PC-9 (cell line): ENCODE data around the gene RASAL2.

Experiments used
- EZH2 ChIP-seq: fragments of 200-600 bp; sonication (generic); IDR thresholded peaks from 2 replicates; pipeline ENCODE4 v1.8.0; 2017; ENCODE audit warnings: antibody characterized with exemption, low read depth
- TF ChIP-seq, protein P1 (sequence below): fragments of 200-600 bp; sonication (generic); conservative IDR thresholded peaks from 2 replicates; pipeline ENCODE4 v1.6.1; 2017; ENCODE audit warnings: mixed run types, antibody characterized with exemption, mild to moderate bottlenecking, moderate library complexity

DNA sequence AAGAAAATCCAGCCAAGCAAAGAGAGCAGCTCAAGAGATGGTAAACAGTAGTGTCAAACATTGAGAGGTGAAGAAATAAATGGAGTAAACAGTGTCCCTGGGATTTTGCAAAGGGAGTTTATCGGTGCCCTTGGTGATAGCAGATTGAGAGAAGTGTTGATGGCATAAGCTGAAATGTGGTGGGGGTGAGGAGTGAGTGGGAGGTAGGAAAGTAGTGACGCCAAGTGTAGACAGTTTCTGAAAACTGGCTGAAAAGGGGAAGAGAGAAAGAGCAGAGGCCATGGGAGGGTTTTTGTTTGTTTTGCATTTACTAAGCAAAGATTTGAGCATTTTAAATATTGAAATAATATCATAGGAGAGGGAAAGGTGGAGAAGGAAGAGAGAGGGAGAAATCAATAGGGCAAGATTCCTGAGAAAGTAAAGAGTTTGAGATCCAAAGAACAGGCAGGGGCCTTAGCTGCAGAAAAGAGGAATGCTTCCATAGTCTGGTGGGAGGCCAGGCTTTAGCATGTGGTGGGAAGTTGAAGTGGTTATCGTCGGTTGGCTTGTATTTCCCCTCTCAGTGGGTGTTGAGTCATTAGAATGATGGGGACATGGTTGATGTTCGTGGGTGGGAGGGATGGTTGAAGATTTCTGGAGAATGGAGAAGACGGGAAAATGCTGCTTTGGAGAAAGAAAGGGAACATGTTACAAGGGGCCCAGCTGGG lies 26.8 kb upstream of the RASAL2 start:
- TF ChIP-seq, protein P1, sequence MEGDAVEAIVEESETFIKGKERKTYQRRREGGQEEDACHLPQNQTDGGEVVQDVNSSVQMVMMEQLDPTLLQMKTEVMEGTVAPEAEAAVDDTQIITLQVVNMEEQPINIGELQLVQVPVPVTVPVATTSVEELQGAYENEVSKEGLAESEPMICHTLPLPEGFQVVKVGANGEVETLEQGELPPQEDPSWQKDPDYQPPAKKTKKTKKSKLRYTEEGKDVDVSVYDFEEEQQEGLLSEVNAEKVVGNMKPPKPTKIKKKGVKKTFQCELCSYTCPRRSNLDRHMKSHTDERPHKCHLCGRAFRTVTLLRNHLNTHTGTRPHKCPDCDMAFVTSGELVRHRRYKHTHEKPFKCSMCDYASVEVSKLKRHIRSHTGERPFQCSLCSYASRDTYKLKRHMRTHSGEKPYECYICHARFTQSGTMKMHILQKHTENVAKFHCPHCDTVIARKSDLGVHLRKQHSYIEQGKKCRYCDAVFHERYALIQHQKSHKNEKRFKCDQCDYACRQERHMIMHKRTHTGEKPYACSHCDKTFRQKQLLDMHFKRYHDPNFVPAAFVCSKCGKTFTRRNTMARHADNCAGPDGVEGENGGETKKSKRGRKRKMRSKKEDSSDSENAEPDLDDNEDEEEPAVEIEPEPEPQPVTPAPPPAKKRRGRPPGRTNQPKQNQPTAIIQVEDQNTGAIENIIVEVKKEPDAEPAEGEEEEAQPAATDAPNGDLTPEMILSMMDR: no peak
- TF ChIP-seq EZH2: no peak
